Neural cell (in vitro differentiated cells): Measurements from ENCODE around the gene LGALSL. TPM values are rescaled to one million over a fixed set of nuclear protein-coding genes. Genes with fewer than 3 reads are reported as not detected.
A peak's percentile ranks its signal among the peaks of the same experiment; 100 is the strongest.

Source experiments
- H2AFZ ChIP-seq: fragments of 200-600, 300-800 bp; sonication (generic), shearing (Covaris generic); 2 replicates; pipeline ENCODE4 v1.6.0; 2014; ENCODE audit warnings: low read depth, mild to moderate bottlenecking, antibody characterized with exemption, low read length, moderate library complexity
- H3F3A ChIP-seq: fragments of 200-600 bp; shearing (Covaris generic); 2 replicates; pipeline ENCODE4 v1.6.1; 2016; ENCODE audit warnings: mild to moderate bottlenecking, moderate library complexity, mixed read lengths, antibody characterized with exemption, low read length; ENCODE audit not compliant: insufficient read depth, poor library complexity, severe bottlenecking
- H3K27ac ChIP-seq: fragments of 200-600, 300-800 bp; sonication (generic), shearing (Covaris generic); 2 replicates; pipeline ENCODE4 v1.5.1; 2014; ENCODE audit warnings: mild to moderate bottlenecking, low read length, moderate library complexity
- H3K27me3 ChIP-seq: fragments of 300-800, 200-600 bp; sonication (generic), shearing (Covaris generic); 2 replicates; pipeline ENCODE4 v1.6.0; 2014; ENCODE audit warnings: mild to moderate bottlenecking, low read depth, low read length, moderate library complexity; ENCODE audit not compliant: insufficient read depth
- H3K36me3 ChIP-seq: fragments of 300-800, 200-600 bp; sonication (generic), shearing (Covaris generic); 2 replicates; pipeline ENCODE4 v1.5.1; 2014; ENCODE audit warnings: mild to moderate bottlenecking, antibody characterized with exemption, low read length, moderate library complexity; ENCODE audit not compliant: insufficient read depth
- H3K4me2 ChIP-seq: fragments of 300-800, 200-600 bp; sonication (generic), shearing (Covaris generic); 2 replicates; pipeline ENCODE4 v1.6.0; 2014; ENCODE audit warnings: mild to moderate bottlenecking, low read length
- H3K4me3 ChIP-seq: fragments of 300-800, 200-600 bp; sonication (generic), shearing (Covaris generic); 2 replicates; pipeline ENCODE4 v1.5.1; 2014; ENCODE audit warnings: mild to moderate bottlenecking, low read length, moderate library complexity
- H3K79me2 ChIP-seq: fragments of 200-600 bp; shearing (Covaris generic); replicated peaks from 2 replicates; pipeline ENCODE4 v1.6.0; 2014; ENCODE audit warnings: mild to moderate bottlenecking, low read length, moderate library complexity; ENCODE audit not compliant: insufficient read depth
- H3K9ac ChIP-seq: fragments of 300-800, 200-600 bp; sonication (generic), shearing (Covaris generic); 2 replicates; pipeline ENCODE4 v1.6.1; 2016; ENCODE audit warnings: mild to moderate bottlenecking, low read length, mixed read lengths
- H3K9me2 ChIP-seq: fragments of 200-600 bp; shearing (Covaris generic); 2 replicates; pipeline ENCODE4 v1.6.1; 2016; ENCODE audit warnings: mild to moderate bottlenecking, low read length, mixed read lengths; ENCODE audit not compliant: insufficient read depth
- H3K9me3 ChIP-seq: fragments of 200-600, 300-800 bp; sonication (generic), shearing (Covaris generic); 2 replicates; pipeline ENCODE4 v1.6.1; 2016; ENCODE audit warnings: mild to moderate bottlenecking, mixed run types, low read length, moderate library complexity, mixed read lengths
- H4K20me1 ChIP-seq: fragments of 200-600 bp; shearing (Covaris generic); 2 replicates; pipeline ENCODE4 v1.6.1; 2016; ENCODE audit warnings: mild to moderate bottlenecking, mixed run types; ENCODE audit not compliant: insufficient read depth
- CTCF ChIP-seq: fragments of 450-650 bp; IDR thresholded peaks from 2 replicates; pipeline ENCODE4 v1.5.1; 2014; ENCODE audit warnings: antibody characterized with exemption, mild to moderate bottlenecking, moderate library complexity; ENCODE audit not compliant: poor library complexity, severe bottlenecking
- EP300 ChIP-seq: fragments of 450-650 bp; conservative IDR thresholded peaks from 2 replicates; pipeline ENCODE4 v1.6.1; 2014; ENCODE audit warnings: antibody characterized with exemption, mild to moderate bottlenecking, moderate library complexity; ENCODE audit not compliant: poor library complexity, severe bottlenecking
- EZH2 ChIP-seq: fragments of 200-600, 300-800 bp; shearing (Covaris generic), sonication (generic); IDR thresholded peaks from 2 replicates; pipeline ENCODE4 v1.6.1; 2014; ENCODE audit warnings: antibody characterized with exemption, low read length, borderline replicate concordance, mild to moderate bottlenecking; ENCODE audit not compliant: insufficient read depth, poor library complexity, severe bottlenecking
- MXI1 ChIP-seq: fragments of 450-650 bp; conservative IDR thresholded peaks from 2 replicates; pipeline ENCODE4 v1.6.1; 2014; ENCODE audit warnings: antibody characterized with exemption, mild to moderate bottlenecking; ENCODE audit not compliant: poor library complexity, severe bottlenecking
- POLR2AphosphoS5 ChIP-seq: IDR thresholded peaks from 2 replicates; pipeline ENCODE4 v1.6.1; 2012
- RAD21 ChIP-seq: fragments of 450-650 bp; conservative IDR thresholded peaks from 2 replicates; pipeline ENCODE4 v1.6.1; 2014; ENCODE audit warnings: antibody characterized with exemption, mild to moderate bottlenecking, moderate library complexity
- SMC3 ChIP-seq: fragments of 450-650 bp; conservative IDR thresholded peaks from 2 replicates; pipeline ENCODE4 v1.6.1; 2014; ENCODE audit warnings: antibody characterized with exemption, mild to moderate bottlenecking, moderate library complexity; ENCODE audit not compliant: poor library complexity
- TAF1 ChIP-seq: IDR thresholded peaks from 2 replicates; pipeline ENCODE4 v1.6.1; 2012; ENCODE audit warnings: low read depth
- polyA plus RNA-seq: library from polyadenylated mRNA; depleted of rRNA; stranded (reverse); fragments of >200 nt; gene quantifications from 2 replicates; pipeline ENCODE4 v1.2.3, GENCODE V29; 2014
- TF ChIP-seq, protein P1 (sequence below): IDR thresholded peaks from 2 replicates; pipeline ENCODE4 v1.6.1; 2012; ENCODE audit warnings: borderline replicate concordance

LGALSL gene
- polyA plus RNA-seq, 1 donor from 2014 or later = 43.6 TPM

- H3K4me2 ChIP-seq = no peak overlapping the region
- H3K27me3 ChIP-seq = no peaks in the 10 kb centered on the region
- no peaks in the 10 kb centered on the region for H4K20me1 ChIP-seq
- no peaks in the 10 kb centered on the region for H3K9me3 ChIP-seq
- H3K4me3 ChIP-seq = no peak overlapping the region
- H3K79me2 ChIP-seq = no peaks in the 10 kb centered on the region
- H3K27ac ChIP-seq = no peak overlapping the region
- H3K9me2 ChIP-seq = no peaks in the 10 kb centered on the region
- H3K9ac ChIP-seq = no peak overlapping the region
- TF ChIP-seq EP300 (no peak), TAF1 (no peak), SMC3 (no peak), RAD21 (no peak), EZH2 (no peak), MXI1 (no peak), POLR2AphosphoS5 (no peak), CTCF (no peak)
- TF ChIP-seq, protein P1, sequence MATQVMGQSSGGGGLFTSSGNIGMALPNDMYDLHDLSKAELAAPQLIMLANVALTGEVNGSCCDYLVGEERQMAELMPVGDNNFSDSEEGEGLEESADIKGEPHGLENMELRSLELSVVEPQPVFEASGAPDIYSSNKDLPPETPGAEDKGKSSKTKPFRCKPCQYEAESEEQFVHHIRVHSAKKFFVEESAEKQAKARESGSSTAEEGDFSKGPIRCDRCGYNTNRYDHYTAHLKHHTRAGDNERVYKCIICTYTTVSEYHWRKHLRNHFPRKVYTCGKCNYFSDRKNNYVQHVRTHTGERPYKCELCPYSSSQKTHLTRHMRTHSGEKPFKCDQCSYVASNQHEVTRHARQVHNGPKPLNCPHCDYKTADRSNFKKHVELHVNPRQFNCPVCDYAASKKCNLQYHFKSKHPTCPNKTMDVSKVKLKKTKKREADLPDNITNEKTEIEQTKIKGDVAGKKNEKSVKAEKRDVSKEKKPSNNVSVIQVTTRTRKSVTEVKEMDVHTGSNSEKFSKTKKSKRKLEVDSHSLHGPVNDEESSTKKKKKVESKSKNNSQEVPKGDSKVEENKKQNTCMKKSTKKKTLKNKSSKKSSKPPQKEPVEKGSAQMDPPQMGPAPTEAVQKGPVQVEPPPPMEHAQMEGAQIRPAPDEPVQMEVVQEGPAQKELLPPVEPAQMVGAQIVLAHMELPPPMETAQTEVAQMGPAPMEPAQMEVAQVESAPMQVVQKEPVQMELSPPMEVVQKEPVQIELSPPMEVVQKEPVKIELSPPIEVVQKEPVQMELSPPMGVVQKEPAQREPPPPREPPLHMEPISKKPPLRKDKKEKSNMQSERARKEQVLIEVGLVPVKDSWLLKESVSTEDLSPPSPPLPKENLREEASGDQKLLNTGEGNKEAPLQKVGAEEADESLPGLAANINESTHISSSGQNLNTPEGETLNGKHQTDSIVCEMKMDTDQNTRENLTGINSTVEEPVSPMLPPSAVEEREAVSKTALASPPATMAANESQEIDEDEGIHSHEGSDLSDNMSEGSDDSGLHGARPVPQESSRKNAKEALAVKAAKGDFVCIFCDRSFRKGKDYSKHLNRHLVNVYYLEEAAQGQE = no peak
- H3K36me3 ChIP-seq = no peaks in the 10 kb centered on the region
- H2AFZ ChIP-seq = no peak overlapping the region
- H3F3A ChIP-seq = no peaks in the 10 kb centered on the region
These were observed 33.5 kb downstream of the LGALSL start for GRCh38 chr2:64487256-64488049.

- no peak overlapping the region for H3K9ac ChIP-seq
- H3F3A ChIP-seq = no peaks in the 10 kb centered on the region
- no peaks in the 10 kb centered on the region for H3K79me2 ChIP-seq
- H2AFZ ChIP-seq = no peak overlapping the region
- TF ChIP-seq POLR2AphosphoS5 (no peak), EP300 (no peak), CTCF (peak; percentile 50), RAD21 (peak; percentile 24)
- no peak overlapping the region for H3K4me3 ChIP-seq
- H4K20me1 ChIP-seq = no peaks in the 10 kb centered on the region
- H3K27me3 ChIP-seq = no peaks in the 10 kb centered on the region
- H3K27ac ChIP-seq = no peak overlapping the region
- no peaks in the 10 kb centered on the region for H3K9me3 ChIP-seq
- no peaks in the 10 kb centered on the region for H3K36me3 ChIP-seq
- H3K4me2 ChIP-seq = no peak overlapping the region
- H3K9me2 ChIP-seq = no peaks in the 10 kb centered on the region
These were observed 34.4 kb downstream of the LGALSL start for GRCh38 chr2:64488050-64488974.
